GM03348 (cell line): ENCODE results near the gene DLX2.
A peak's percentile ranks its signal among the peaks of the same experiment; 100 is the strongest.

Experiments
- DNase-seq: peaks from one replicate; pipeline ENCODE4 v3.0.0; 2012; ENCODE audit warnings: low spot score

Gene DLX2

DNA sequence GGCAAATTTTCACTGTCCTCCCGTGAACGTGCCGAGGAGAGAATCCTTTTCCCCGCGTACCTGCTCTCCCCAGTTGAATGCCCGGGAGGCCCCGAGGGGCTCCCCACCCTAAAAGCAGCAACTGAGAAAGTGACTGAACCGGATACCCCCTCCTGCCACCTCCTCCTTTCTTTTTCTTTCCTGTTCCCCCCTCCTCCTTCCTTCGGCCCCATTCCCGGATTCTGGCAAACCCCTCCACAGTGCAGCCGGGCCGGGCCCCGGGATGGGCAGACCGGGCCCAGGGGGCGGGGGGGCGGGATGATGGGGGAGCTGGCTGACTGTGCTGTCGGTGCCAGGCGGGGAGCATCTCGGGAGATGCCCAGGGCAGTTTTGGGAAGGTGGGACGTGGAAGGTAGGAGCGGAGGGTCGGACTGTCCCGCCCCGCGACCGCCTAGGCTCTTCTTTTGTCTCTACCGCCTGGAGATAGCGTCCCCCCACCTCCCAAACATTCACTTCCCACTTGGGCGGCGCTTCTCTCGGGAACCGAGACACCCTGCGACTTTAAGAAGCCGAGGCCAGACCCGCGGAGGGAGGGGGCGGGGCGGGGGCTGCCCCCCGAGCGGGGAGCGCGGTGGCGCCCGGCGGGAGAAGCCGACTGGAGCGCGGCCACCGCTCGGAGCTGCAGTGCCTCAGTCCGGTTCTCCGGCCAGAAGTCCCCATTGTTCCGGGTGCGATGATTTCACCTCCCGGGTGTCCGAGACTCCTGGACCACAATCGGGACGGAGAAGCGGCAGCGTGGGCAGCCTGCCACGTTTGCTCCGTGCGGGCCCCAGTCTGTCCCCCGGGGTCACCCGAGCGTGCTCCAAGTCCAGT lies 8.2 kb downstream of the DLX2 start:
- peak; percentile 72 for DNase-seq

GRCh38 chr2:172093416-172094293 lies 9.0 kb downstream of the DLX2 start:
- no peak for DNase-seq

DNA sequence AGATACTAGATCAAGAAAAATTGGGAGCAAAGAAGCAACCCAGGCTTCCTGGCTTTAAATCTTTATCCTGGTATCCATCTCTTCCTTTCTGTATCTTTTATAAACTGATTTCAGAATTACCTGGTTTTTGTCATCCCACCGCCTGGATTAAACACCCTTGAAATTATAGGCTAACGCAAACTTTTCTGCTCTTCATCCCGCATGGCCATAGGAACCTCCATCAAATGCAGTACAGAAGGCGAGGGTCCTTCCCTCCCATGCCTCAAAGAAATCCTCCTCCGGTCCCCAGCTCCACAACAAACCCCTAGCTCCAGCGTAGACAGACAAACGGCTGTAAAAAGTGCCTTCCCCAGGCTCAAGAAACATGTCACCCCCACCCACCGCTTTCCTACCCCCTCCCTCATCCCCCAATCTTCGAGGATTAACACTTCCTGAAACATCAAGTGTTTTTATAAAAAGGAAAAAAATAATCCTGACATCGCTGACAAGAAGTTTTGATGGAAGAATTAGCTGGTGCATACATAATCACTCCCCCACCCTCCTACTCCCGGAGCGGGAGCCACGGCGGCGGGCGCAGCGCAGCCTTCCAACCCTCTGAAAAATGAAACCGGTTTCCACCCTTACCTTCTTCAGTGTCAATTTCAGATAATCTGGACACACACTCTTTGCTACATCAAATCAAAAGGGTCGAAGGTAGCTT lies 9.8 kb downstream of the DLX2 start:
- no peak for DNase-seq

DNA sequence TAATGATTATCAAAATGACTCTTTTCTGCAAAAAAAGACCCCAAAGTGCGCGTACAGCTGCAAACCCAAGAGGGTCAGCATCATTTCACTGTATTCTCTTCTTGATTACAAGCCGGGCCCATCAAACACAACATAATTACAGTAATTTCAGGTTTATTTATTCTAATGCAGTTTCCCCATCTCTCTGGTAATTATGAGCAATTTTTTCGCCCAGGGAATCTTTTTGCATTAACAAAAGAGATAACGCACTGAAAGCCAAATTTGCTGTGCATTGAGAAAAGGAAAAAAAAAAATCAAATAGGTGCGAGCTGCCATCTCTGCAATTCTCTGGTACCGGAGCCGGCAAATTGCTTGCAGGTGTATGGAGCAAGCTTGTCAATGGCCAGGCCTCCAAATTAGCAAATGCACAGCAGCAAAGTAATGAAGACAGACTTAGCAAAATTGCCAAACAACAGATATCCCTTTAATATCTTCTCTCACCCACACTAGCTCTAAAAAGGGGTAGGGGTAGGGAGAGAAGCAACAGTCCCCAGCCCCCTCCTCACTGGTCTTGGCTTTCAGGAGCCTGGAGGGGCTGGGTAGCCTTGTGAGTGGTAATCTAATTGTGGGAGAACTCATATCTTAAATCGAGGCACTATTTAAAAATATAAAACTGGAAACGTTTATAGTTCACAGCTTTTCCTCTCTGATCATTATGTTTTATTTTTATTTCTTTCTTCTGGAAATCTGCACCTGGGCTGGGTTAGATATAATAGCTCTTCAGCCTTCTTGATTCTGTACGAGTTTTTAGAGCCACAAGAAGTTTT lies 10.7 kb downstream of the DLX2 start:
- no peak for DNase-seq

GRCh38 chr2:172091000-172091641 lies 11.6 kb downstream of the DLX2 start:
- DNase-seq: no peak

DNA sequence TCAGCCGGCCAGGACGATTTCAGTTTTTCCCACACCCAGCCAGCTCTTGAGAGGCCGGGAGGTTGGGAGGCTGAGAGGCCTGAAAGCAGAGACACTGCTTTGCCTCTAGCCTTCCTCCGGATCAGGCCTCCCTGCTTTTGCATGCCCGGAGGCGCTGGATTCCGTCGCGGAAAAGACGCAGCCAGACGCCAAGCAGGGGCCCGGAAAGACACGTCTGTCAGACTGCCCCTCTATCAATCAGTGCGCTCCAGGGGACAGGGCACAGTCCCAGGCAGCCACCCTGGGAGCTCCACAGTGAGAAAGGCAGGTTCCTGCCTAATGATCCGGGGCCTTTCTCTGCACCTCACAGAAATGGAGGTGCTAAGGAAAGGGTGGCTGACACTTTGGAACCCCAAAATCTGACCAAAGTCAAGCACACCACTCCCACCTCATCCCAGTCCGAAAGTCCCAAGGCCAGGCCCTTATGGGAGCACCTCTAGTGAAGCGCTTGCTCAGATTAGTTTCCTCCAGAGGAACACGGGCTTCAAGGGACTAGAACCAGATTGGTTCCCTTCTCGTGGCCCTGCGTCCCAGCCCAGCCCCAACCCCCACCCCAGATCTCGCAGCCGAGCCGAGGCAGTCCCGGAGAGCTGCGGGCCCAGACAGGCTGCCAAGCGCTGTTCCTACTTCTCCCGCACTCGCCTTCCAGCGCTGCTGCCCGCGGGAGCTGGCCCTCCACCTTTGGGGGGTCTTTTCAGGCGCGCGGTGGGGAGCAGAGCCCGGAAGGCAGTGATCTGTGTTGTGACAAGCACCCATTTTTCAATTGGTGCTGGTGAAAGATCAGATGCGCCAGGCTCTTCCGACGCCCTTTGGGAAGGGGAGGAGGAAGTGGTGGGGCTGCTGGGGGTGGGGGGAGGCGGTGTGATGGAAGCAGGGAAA lies 12.4 kb downstream of the DLX2 start:
- no peak for DNase-seq

DNA sequence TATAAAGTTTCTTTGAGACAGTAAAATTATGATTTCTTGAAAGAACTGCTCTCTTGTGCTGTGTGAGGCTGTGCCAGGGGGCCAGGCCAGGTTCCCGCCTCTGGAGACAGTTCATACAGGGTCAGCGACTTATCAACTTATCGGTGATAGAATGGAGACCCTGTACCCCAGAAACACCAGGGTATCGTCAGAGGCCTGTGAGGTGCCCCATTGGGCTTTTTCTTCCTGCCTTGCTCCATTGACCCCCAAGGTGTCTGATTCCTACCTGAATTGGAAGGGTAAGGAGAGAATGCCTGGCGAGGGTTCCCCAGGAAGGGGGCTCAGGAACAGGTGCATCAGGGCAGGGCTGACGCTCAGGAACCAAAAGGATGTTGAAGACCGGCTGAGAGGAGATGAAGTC lies 13.1 kb downstream of the DLX2 start:
- DNase-seq: no peak

DNA sequence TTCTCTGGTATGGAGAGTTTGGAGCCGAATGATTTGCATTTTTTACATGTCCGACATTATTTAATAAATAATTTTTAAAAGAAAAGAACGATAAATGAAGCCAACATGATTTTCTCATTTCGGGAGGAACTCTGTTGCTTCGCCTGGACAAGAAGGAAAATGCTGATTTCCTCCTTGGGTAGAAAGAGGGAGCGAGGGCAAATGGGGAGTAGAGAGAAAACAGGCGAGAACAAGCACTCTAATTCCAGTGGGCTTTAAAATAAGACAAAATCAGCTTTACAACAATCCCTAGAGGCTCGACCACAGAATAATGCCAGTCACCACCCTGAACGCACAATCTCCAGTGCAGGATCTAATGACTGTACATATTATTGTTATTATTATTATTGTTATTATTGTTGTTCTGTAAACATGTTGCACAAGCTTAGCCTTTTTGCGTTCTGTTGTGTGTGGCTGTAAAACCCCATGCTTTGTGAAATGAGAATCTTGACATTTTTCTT lies 13.6 kb downstream of the DLX2 start:
- no peak for DNase-seq

DNA sequence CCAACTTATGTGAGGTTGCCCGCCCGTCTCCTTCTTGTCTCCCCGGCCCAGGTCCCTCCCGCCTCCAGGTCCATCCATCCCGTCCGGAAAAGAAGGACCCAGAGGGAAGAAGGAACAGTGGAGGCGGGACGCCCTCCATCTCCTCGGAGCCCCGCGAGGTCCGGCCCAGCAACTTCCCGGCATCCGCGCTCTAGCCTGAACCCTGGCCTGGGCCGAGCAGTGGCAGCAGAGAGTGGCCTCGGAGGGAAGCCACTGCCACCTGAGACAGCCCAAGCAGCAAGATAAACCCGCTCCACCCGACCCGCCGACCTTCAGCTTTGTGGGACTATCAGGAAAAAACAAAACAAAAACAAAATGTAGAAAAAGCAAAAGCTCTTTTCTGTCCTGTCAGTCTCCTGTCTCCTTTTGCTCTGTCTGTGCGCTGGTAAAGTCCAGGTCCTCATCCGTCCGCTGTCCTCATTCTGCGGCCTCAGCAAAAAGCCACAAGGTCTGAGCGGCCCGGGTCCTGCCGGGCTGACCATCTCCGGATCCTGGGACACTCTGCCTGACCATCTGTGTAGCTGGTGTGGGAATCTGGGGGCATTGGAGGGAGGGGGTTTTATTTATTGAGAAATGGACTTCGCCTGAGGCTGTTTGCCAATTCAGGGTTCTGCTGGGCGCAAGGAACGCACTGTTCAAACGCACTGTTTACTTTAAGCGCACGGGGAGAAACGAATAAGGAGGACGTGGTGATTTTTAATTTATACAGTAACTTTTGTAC lies 14.3 kb downstream of the DLX2 start:
- no peak for DNase-seq

DNA sequence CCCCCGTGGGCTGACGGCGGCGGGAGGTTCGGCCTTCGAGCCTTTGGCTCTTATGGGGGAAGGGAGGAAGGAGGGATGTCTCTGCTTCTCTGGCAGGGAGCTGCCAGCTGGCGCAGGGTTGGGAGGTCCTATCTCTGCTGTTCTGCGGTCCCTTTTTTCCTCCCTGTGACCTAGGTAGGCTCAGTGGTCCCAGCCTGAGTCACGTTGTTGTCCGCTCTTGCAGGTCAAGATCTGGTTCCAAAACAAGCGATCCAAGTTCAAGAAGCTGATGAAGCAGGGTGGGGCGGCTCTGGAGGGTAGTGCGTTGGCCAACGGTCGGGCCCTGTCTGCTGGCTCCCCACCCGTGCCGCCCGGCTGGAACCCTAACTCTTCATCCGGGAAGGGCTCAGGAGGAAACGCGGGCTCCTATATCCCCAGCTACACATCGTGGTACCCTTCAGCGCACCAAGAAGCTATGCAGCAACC lies 14.9 kb downstream of the DLX2 start:
- no peak for DNase-seq

DNA sequence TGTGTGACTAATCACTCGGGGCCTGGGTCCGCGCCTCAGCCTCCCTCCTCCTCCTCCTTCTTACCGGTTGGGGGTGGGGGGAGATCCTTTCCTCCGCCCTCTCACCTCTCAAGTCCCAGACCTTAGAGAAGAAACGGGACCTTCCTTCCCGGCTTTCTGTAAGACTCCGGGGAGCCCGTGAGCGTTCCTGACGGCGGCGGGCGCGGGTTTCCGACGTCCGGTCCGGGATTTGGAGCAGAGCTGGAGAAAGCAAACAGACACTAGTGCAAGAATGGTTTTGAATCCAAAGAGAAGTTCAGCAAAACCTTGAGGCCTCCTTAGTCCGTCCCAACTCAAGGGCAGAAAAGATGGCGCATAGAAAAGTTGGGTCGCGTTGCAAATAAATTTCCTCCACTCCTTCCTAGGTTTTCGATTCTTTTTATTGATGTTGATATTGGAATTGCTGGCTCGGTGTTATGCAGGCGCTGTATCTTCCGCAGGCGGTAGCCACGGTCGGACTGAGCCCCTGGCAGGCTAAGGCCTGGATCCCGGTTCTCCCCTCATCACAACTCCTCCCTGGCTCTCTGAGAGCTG lies 15.4 kb downstream of the DLX2 start:
- DNase-seq: no peak

DNA sequence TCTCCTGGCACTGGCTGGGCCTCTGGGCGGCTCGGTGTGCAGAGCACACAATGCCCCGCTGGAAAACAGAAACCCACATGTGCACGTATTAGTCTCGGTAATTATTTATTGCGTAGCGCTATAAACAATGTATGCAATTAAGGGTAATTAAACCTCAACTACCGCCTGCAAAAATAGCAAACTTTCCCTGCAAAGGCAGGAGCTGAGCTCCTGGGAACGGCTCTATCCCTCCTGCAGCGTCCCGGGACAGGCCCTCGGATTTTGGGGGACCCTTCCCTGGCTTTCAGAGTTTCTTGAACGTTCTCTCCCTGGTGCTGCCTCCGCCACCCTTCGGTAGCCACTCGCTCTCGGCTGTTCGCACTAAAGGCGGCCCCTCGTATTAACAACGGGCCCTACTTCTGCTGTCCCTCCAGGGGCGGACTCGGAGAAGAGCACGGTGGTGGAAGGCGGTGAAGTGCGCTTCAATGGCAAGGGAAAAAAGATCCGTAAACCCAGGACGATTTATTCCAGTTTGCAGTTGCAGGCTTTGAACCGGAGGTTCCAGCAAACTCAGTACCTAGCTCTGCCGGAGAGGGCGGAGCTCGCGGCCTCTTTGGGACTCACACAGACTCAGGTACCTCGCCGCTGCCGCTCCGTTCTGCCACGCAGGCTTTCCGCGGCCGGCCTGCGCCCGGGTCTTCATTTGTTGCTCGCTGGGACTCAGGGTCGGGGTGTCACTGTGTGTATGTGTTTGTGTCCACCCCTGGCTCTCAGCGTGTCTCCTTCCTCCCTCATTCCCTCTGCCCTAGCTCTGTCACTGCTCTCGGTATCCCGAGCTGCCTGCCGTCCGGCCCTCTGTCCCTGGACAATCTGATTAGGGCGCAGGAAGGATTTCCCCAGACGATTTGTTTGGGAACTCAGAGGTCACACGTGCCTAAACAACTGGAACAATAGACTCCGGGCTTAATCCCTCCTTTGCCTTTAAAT lies 16.2 kb downstream of the DLX2 start:
- DNase-seq: no peak

GRCh38 chr2:172085460-172086159 lies 17.1 kb downstream of the DLX2 start, which contains the start of gene DLX1:
DLX1 (plus strand) TSS chr2:172085507; CDS start chr2:172085678, 171 bp downstream.
- DNase-seq: no peak

DNA sequence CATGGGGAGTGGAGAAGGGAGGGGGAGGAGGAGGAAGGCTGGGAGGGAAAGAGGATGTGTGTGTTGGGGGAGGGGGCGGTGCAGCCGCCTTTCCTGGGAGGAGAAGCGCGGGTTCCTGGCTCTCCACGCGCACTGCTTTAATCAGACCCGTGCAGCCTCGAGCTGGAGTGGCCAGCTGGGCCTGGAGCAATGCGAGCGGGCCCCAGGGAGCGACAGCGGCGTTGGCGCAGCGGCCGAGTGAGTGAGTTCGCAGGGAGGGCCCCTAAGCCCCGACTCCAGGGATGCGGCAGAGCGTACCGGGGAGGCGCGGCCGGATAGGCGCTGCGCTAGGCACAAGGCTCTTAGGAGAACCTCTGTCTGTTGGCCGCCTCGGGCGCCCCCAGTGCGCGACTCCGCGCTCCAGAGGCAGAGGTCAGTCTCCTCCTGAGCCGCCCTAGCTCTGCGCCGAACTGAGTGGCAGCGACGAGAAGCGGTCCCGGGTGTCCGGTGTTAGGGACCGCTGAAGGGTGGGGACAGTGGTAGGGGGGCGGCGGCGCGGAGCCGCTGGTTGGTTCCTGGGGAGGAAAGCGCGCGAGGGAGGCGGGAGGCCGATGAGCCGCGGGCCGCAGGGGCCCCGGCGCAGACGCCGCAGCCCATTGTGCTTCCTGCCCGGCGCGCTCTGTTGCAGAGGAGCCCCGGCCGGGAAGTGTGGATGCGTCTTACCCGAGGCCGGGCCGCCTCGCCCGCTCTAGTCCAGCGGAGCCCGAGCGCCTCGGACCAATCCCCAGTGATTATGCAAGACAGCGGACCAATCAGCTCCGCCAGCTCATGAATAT lies 17.8 kb downstream of the DLX2 start:
- peak; percentile 96 for DNase-seq

GRCh38 chr2:172084395-172084644 lies 18.4 kb downstream of the DLX2 start:
- DNase-seq: peak; percentile 40
